GM20000 (cell line): ENCODE results near the gene LIMS1.
"Not testable (repeated sequence)": the region's sequence is repeated elsewhere in the genome, so short reads cannot be mapped to it uniquely, and the experiment has no call there.

Source experiments
- DNase-seq: peaks from one replicate; pipeline ENCODE4 v3.0.0; 2012; ENCODE audit warnings: low spot score
- CTCF ChIP-seq: IDR thresholded peaks from 2 replicates; pipeline ENCODE4 v1.5.1; 2012; ENCODE audit warnings: mild to moderate bottlenecking, control low read depth; ENCODE audit errors: extremely low read depth, missing control alignments

LIMS1 gene

GRCh38 chr2:108591163-108591562, 56.9 kb downstream of the LIMS1 start:
- no peak for TF ChIP-seq CTCF
- DNase-seq: no peak

GRCh38 chr2:108593547-108594098, 59.4 kb downstream of the LIMS1 start:
- DNase-seq: no peak
- no peak for TF ChIP-seq CTCF

GRCh38 chr2:108594132-108594981, 60.1 kb downstream of the LIMS1 start:
- no peak for DNase-seq
- TF ChIP-seq CTCF: no peak

- no peak for DNase-seq
- TF ChIP-seq CTCF: no peak
These were observed 60.8 kb downstream of the LIMS1 start for GRCh38 chr2:108594982-108595464.

- not testable (repeated sequence) for DNase-seq
These were observed 61.5 kb downstream of the LIMS1 start for GRCh38 chr2:108595771-108596170.

- DNase-seq: not testable (repeated sequence)
These were observed 63.0 kb downstream of the LIMS1 start for GRCh38 chr2:108597105-108597744.

GRCh38 chr2:108601199-108601598, 66.9 kb downstream of the LIMS1 start:
- not testable (repeated sequence) for DNase-seq

- TF ChIP-seq CTCF: no peak
- DNase-seq: no peak
These were observed 68.2 kb downstream of the LIMS1 start for GRCh38 chr2:108602422-108602821.

GRCh38 chr2:108604196-108604595, 69.9 kb downstream of the LIMS1 start:
- no peak for TF ChIP-seq CTCF
- no peak for DNase-seq
